ENCODE measurements around the gene TBPL1. TPM values are rescaled to one million over a fixed set of nuclear protein-coding genes. Genes with fewer than 3 reads are reported as not detected.

Gene TBPL1
- total and polyA plus RNA-seq, 2 of the 8 experiments (the other 6 are each of a cell fraction or from before 2014, with no cell fraction given), result 32.5 to 67.0 TPM

DNA sequence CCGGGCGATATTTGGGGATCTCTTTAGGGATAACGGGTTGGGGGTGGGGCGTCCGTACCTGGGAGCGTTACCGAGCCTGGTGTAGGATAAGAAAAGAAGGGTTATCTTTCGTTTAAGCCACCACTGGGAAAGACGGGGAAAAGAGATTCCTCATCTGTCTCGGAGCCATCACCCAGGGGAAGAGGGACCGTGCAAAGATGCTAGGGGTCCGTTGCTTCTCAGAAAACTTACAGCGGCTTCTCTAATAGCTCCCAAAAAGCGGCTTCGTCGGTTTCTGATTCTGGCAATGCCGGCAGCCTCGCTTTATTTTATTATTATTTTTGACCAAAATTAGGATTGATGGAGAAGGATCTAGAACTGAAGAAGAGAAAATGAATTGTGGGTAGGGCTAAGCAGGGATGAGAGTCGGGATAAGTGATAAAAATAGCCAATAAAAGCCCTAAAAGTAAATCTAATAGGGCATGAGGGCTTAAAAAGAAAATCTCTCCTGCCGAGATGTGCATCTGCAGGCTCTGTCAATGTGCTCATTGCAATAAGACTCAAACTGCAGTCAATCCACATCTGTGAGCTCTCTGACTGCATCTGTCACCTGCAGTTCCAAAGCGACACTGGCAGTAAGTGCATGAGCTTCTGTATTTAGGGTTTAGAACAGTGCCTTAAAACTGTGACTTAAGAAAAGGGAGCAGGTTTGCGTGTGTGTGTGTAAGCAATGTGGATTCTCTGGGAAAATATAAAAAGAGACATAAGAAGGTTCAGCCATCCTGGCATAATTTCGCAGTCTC, 801 bp downstream of the TBPL1 start:
- no peak overlapping the region for H2AK5ac ChIP-seq (ENCODE audit: low read depth, low read length)
- no peaks in the 10 kb centered on the region for H3K36me3 ChIP-seq (ENCODE audit: control insufficient read depth in 2 of 4, insufficient read depth in 4 of 4, low read length in 3 of 4)
- ChIA-PET POLR2A (ENCODE audit: partially characterized antibody) (interaction anchor here (0.7 to 3.2 kb wide), 10 partner anchors 8 to 1140 kb away, joined by 3 to 18 read pairs (median 3); partner anchors contain the start of gene RPS12), CTCF (ENCODE audit: partially characterized antibody) (interaction anchor here (0.9 to 5.6 kb wide), 11 partner anchors 8 to 240 kb away, joined by 3 to 29 read pairs (median 8); no protein-coding TSS in a partner anchor)
- TF ChIP-seq SP4 (IDR thresholded peaks at IDR 0.05; ENCODE audit: low read length), result no peak
- TF ChIP-seq USF2 (IDR thresholded peaks at IDR 0.05; ENCODE audit: low read length), result no peak
- no peak for TF ChIP-seq HDAC6 (IDR thresholded peaks at IDR 0.05; ENCODE audit: low read depth, low read length)
- TF ChIP-seq PHF8 (conservative IDR thresholded peaks at IDR 0.05; ENCODE audit: low read depth, low read length), result no peak
- H2BK120ac ChIP-seq (replicated peaks; ENCODE audit: low read depth, low read length), result no peak overlapping the region
- peaks cover 3 to 10% of the 10 kb centered on the region in 2 experiments for H4K20me1 ChIP-seq (replicated peaks in 1 of 2; ENCODE audit: control insufficient read depth in 1 of 2, insufficient read depth in 2 of 2, low read length in 2 of 2)
- peaks cover 8% of the 10 kb centered on the region for H3K23me2 ChIP-seq (ENCODE audit: low read depth, low read length)
- H3K4me3 ChIP-seq (ENCODE audit: extremely low read depth in 1 of 4, insufficient read depth in 2 of 4, low read depth in 3 of 4, low read length in 4 of 4), result peak overlapping the region; percentile 81 to 92 (median 86)
- no peak overlapping the region for H2AFZ ChIP-seq (ENCODE audit: low read length)
- 0 out of 2 replicates have a peak overlapping the region, but pooled peaks have one; percentile 74 for H3K27ac ChIP-seq (ENCODE audit: low read depth, low read length)
- no peak overlapping the region for H3K18ac ChIP-seq (ENCODE audit: extremely low read depth, low read length)
- H3K9ac ChIP-seq (replicated peaks in 1 of 4; ENCODE audit: extremely low read depth in 1 of 4, low read depth in 3 of 4, low read length in 3 of 4), result peak overlapping the region; percentile 62 to 86 (median 74)
- H3K79me1 ChIP-seq (ENCODE audit: low read depth, low read length), result peaks cover 7% of the 10 kb centered on the region
- H3K14ac ChIP-seq (ENCODE audit: insufficient read length), result no peak overlapping the region
- WGBS, 2 experiments (ENCODE audit: extremely low coverage in 1 of 2, insufficient coverage in 1 of 2, insufficient read length in 1 of 2, insufficient replicate concordance in 2 of 2, low coverage in 1 of 2, low lambda C conversion rate in 2 of 2, missing lambda C conversion rate in 1 of 2), result 10% methylated on average over 23 of the region's 23 CpGs; no CpG with 5 or more reads in 1 of the 2 experiments
- H2BK20ac ChIP-seq (ENCODE audit: low read length), result no peak overlapping the region
- no peak for DNase-seq (ENCODE audit: low read depth in 1 of 2, low spot score in 2 of 2)
- H4K91ac ChIP-seq (replicated peaks; ENCODE audit: insufficient read length, low read length), result no peak overlapping the region
- no peaks in the 10 kb centered on the region; a peak in 1 of 7 replicates for H3K27me3 ChIP-seq (replicated peaks in 1 of 4; ENCODE audit: control insufficient read depth in 3 of 4, extremely low read depth in 1 of 4, insufficient read depth in 3 of 4, low read length in 3 of 4)
- peak overlapping the region; percentile 72 to 82 for H3K4me2 ChIP-seq (ENCODE audit: insufficient read depth in 1 of 2, low read depth in 2 of 2, low read length in 2 of 2)
- no peak overlapping the region for H2BK5ac ChIP-seq (ENCODE audit: low read depth, low read length)
- peaks cover 0 to 10% (median 3%) of the 10 kb centered on the region in 4 experiments; a peak in 6 of 7 replicates for H3K4me1 ChIP-seq (replicated peaks in 1 of 4; ENCODE audit: control insufficient read depth in 3 of 4, insufficient read depth in 4 of 4, low read length in 3 of 4)
- H2BK15ac ChIP-seq (ENCODE audit: low read length), result no peak overlapping the region
- no peak overlapping the region for H3K4ac ChIP-seq (replicated peaks; ENCODE audit: insufficient read length, low read depth, low read length)
- no peak overlapping the region for H3K56ac ChIP-seq (replicated peaks; ENCODE audit: insufficient read length, low read depth, low read length)
- no peak for FAIRE-seq
- no peak overlapping the region for H2BK12ac ChIP-seq (ENCODE audit: low read depth, low read length)
- H4K8ac ChIP-seq (ENCODE audit: extremely low read depth, insufficient read depth, low read length), result no peak overlapping the region
- H3K79me2 ChIP-seq (ENCODE audit: control insufficient read depth in 1 of 2, insufficient read depth in 2 of 2, low read length in 2 of 2), result peaks cover 22 to 54% of the 10 kb centered on the region in 2 experiments
- no peak overlapping the region for H3K23ac ChIP-seq (ENCODE audit: insufficient read length)
- no peaks in the 10 kb centered on the region for H3K9me3 ChIP-seq (ENCODE audit: insufficient read depth in 2 of 2, low read depth in 1 of 2, low read length in 1 of 2)
- H4K5ac ChIP-seq (ENCODE audit: insufficient read length, low read depth, low read length), result no peak overlapping the region
